ENCODE data around the gene TBATA.
"Not testable (repeated sequence)": the region's sequence is repeated elsewhere in the genome, so short reads cannot be mapped to it uniquely, and the experiment has no call there.

Gene TBATA

GRCh38 chr10:70778267-70778924 is 6.8 kb downstream of the TBATA start:
- no peak for DNase-seq (ENCODE audit: low read depth)

- no peak for DNase-seq (ENCODE audit: low read depth)
Measured at GRCh38 chr10:70777063-70777875, 7.9 kb downstream of the TBATA start.

GRCh38 chr10:70776455-70777005 is 8.6 kb downstream of the TBATA start:
- no peak for DNase-seq (ENCODE audit: low read depth)

- DNase-seq (ENCODE audit: low read depth) = no peak
Measured at GRCh38 chr10:70775679-70776454, 9.3 kb downstream of the TBATA start.

- DNase-seq (ENCODE audit: low read depth) = no peak
Measured at GRCh38 chr10:70774810-70775678, 10.1 kb downstream of the TBATA start.

- DNase-seq (ENCODE audit: low read depth) = no peak
Measured at GRCh38 chr10:70773965-70774809, 11.0 kb downstream of the TBATA start.

- no peak for DNase-seq (ENCODE audit: low read depth)
Measured at GRCh38 chr10:70773461-70773860, 11.7 kb downstream of the TBATA start.

- no peak for DNase-seq (ENCODE audit: low read depth)
Measured at GRCh38 chr10:70772627-70773026, 12.6 kb downstream of the TBATA start.

- no peak for DNase-seq (ENCODE audit: low read depth)
Measured at GRCh38 chr10:70771311-70772194, 13.6 kb downstream of the TBATA start.

GRCh38 chr10:70770516-70770915 is 14.7 kb downstream of the TBATA start:
- not testable (repeated sequence) for DNase-seq (ENCODE audit: low read depth)

GRCh38 chr10:70770001-70770400 is 15.2 kb downstream of the TBATA start:
- no peak for DNase-seq (ENCODE audit: low read depth)

- no peak for DNase-seq (ENCODE audit: low read depth)
Measured at GRCh38 chr10:70769121-70769520, 16.1 kb downstream of the TBATA start.

- not testable (repeated sequence) for DNase-seq (ENCODE audit: low read depth)
Measured at GRCh38 chr10:70768026-70768685, 17.0 kb downstream of the TBATA start.

GRCh38 chr10:70765794-70766594 is 19.2 kb downstream of the TBATA start:
- no peak for DNase-seq (ENCODE audit: low read depth)

GRCh38 chr10:70763567-70763966 is 21.6 kb downstream of the TBATA start:
- DNase-seq (ENCODE audit: low read depth) = no peak

- DNase-seq (ENCODE audit: low read depth) = no peak
Measured at GRCh38 chr10:70762441-70763175, 22.6 kb downstream of the TBATA start.

GRCh38 chr10:70761727-70762350 is 23.3 kb downstream of the TBATA start:
- no peak for DNase-seq (ENCODE audit: low read depth)
